ENCODE data around the gene APPL2. TPM values are rescaled to one million over a fixed set of nuclear protein-coding genes. Genes with fewer than 3 reads are reported as not detected.

Gene APPL2
- total RNA-seq, 2 experiments from 2014 or later, result 21.4 to 21.5 TPM

Other genes starting within 250 kb of the APPL2 start
- gene NOPCHAP1, start 249.9 kb downstream of the APPL2 start, total RNA-seq, result 10 to 100 TPM; 30.5 to 30.9 TPM
- gene ALDH1L2, start 151.7 kb downstream of the APPL2 start, total RNA-seq, result 1 to 10 TPM; 4.3 to 4.8 TPM
- gene WASHC4, start 128.4 kb downstream of the APPL2 start, total RNA-seq, result 10 to 100 TPM; 34.2 to 36.8 TPM
- gene C12orf75, start 94.5 kb upstream of the APPL2 start, total RNA-seq, result 10 to 100 TPM; 73.7 to 79.7 TPM

Data from activated CD4-positive, alpha-beta memory T cell treated with anti-CD3 and anti-CD28 coated beads for 36 hours (primary cell).